Measurements from ENCODE around the gene SORCS2. TPM values are rescaled to one million over a fixed set of nuclear protein-coding genes. Genes with fewer than 3 reads are reported as not detected.

Gene SORCS2
- 1 to 10 TPM; 6.7 to 9.8 (median 8.7) TPM for polyA plus RNA-seq (ENCODE audit: insufficient read length in 4 of 4)

DNA sequence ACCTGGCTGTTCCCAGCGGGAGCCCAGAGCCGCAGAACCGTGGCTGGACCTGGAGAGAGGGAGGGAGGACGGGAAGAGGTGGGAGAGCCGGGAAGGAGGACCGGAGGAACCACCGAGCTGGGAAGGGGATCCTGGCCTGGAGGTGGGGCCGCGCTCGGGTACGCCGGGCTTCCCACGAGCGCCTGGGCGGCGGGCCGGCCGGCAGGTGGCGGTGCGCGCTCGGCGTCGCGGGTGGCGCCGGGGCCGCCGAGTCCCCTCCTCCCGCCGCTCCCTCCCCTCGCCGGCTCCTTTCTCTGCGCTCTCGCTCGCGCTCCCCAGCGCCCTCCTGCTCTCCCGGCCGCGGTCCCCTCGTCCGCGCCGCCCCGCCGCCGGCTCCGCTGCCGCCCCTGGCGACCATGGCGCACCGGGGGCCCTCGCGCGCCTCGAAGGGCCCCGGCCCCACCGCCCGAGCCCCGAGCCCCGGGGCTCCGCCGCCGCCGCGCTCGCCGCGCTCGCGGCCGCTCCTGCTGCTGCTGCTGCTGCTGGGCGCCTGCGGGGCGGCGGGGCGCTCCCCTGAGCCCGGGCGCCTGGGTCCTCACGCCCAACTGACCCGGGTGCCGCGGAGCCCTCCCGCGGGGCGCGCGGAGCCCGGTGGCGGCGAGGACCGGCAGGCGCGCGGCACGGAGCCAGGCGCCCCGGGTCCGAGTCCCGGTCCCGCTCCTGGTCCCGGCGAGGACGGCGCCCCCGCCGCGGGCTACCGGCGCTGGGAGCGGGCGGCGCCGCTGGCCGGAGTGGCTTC lies at the start of gene SORCS2:
TSS of gene SORCS2 (plus strand) at position 287 of the 778 bp plus-strand sequence.
- DNase-seq (ENCODE audit: low read depth in 4 of 4, low spot score in 3 of 4) = peak in 3 of 4 donors; percentile 52 to 58 (median 55)

GRCh38 chr4:7144374-7145290 lies 47.7 kb upstream of the SORCS2 start:
- no peak for DNase-seq (ENCODE audit: low read depth in 4 of 4, low spot score in 3 of 4)

DNA sequence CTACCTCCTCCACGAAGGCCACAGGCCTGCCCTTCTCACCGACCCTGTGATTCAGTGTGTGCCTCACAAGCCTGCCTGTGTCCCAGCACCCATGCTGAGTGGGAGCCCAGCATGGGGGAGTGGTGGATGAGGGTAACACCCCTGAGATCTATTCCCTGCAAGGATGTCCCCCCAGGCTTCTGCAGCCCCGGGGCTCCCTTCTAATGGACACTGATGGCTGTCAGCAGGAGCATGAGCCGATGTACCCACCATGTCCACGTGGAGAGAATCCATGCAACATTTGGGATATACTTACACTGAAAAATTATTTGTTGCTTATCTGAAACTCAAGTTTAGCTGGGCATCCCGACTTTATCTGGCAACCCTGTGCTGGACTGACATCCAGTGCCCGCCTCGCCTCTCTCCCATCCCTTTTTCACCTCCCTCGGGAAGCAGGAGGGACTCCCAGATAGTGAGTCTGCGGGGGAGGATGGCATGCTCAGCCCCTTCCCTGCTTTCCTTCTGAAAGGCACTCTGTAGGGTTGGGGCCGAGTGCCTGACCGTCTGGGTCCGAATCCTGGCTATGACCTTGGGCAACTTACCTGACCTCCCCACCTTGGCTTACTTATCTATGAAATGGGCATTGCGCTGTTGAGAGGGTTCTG lies 46.9 kb upstream of the SORCS2 start:
- DNase-seq (ENCODE audit: low read depth in 4 of 4, low spot score in 3 of 4) = no peak

GRCh38 chr4:7146059-7146785 lies 46.1 kb upstream of the SORCS2 start:
- DNase-seq (ENCODE audit: low read depth in 4 of 4, low spot score in 3 of 4) = no peak

- no peak for DNase-seq (ENCODE audit: low read depth in 4 of 4, low spot score in 3 of 4)
These were observed 45.6 kb upstream of the SORCS2 start for GRCh38 chr4:7146786-7147115.

DNA sequence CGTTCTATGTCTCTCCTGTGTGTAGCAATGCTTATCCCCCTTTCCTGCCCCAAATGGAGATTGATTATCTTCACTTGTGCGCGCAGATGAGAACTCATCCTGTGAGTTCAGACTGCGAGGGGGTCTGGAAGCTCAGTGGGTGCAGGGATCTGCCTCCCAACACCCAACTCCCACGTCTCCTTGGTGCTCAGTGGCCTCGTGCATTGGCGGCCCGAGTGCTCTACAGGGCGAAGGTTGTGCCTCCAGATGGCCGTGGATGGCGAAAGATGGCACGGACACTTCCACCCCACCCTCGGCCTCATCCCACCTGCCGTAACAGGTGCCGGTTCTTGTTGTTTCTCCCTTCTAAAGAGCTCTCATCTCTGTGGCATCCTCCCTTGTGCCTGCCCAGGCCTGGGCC lies 45.1 kb upstream of the SORCS2 start:
- DNase-seq (ENCODE audit: low read depth in 4 of 4, low spot score in 3 of 4) = no peak

- no peak for DNase-seq (ENCODE audit: low read depth in 4 of 4, low spot score in 3 of 4)
These were observed 44.6 kb upstream of the SORCS2 start for GRCh38 chr4:7147661-7148310.

GRCh38 chr4:7148337-7148736 lies 44.0 kb upstream of the SORCS2 start:
- no peak for DNase-seq (ENCODE audit: low read depth in 4 of 4, low spot score in 3 of 4)

GRCh38 chr4:7150036-7150635 lies 42.2 kb upstream of the SORCS2 start:
- no peak for DNase-seq (ENCODE audit: low read depth in 4 of 4, low spot score in 3 of 4)

GRCh38 chr4:7151668-7152227 lies 40.6 kb upstream of the SORCS2 start:
- no peak for DNase-seq (ENCODE audit: low read depth in 4 of 4, low spot score in 3 of 4)

DNA sequence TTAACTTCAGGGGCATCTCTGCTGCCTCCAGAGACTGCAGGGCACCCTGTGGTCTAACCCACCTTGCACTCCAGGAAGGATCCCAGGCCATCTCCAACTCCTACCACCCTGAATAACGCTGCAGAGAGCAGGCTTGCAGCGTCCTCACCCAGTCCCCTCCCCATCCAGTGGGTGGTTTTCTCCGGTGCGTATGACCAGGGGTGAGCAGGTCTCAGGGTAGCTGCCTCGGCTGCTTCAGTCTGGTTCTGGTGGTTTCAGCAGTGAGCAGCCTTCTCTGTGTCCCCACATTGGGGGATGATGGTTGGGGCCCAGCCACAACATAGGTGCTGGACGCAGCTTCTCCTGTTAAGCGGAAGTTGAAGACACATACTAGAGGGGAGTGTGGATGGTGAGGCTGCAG lies 38.6 kb upstream of the SORCS2 start:
- no peak for DNase-seq (ENCODE audit: low read depth in 4 of 4, low spot score in 3 of 4)

- DNase-seq (ENCODE audit: low read depth in 4 of 4, low spot score in 3 of 4) = no peak
These were observed 37.9 kb upstream of the SORCS2 start for GRCh38 chr4:7154351-7154981.

DNA sequence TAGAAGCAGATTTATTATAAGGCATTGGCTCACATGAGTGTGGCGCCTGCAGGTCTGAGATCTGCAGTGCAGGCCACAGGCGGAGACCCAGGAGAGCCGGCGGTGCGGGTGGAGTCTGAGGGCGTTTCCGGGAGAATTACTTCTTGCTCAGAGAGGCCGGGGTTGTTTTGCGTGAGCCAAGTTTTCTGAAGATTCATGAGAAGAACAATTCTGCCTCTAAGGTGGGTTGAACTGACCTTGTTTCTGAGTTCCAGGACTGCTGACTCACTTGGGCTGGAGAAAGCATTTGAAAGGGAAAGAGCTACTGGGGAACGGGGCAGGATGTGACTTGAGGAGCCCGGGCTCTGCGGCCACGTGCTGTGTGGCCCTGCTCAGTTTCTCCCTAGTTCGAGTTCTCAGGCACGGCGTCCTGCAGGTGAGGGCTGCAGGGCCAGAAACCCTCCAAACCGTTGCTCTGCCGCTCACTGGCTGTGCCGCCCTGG lies 36.7 kb upstream of the SORCS2 start:
- DNase-seq (ENCODE audit: low read depth in 4 of 4, low spot score in 3 of 4) = no peak

DNA sequence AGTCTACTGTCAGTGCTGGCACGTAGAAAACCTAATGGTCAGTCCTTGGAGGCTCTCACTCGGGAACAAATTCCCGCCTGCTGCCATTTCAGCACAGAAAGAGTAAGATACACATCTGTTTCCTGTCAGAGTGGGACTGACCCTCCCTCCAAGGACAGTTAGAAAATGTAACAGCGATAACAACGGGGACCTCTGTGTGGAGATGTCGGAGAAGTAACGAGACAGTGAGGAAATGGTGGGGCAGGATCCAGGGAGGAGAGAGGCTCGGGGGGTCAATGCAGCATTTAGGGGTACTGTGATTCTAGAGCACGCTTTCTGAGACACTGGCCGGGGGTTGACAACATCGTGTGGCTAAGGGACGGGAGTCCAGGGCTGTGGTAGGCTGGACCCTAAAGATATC lies 36.0 kb upstream of the SORCS2 start:
- no peak for DNase-seq (ENCODE audit: low read depth in 4 of 4, low spot score in 3 of 4)

GRCh38 chr4:7156761-7157488 lies 35.4 kb upstream of the SORCS2 start:
- DNase-seq (ENCODE audit: low read depth in 4 of 4, low spot score in 3 of 4) = no peak

GRCh38 chr4:7157666-7158065 lies 34.7 kb upstream of the SORCS2 start:
- no peak for DNase-seq (ENCODE audit: low read depth in 4 of 4, low spot score in 3 of 4)

DNA sequence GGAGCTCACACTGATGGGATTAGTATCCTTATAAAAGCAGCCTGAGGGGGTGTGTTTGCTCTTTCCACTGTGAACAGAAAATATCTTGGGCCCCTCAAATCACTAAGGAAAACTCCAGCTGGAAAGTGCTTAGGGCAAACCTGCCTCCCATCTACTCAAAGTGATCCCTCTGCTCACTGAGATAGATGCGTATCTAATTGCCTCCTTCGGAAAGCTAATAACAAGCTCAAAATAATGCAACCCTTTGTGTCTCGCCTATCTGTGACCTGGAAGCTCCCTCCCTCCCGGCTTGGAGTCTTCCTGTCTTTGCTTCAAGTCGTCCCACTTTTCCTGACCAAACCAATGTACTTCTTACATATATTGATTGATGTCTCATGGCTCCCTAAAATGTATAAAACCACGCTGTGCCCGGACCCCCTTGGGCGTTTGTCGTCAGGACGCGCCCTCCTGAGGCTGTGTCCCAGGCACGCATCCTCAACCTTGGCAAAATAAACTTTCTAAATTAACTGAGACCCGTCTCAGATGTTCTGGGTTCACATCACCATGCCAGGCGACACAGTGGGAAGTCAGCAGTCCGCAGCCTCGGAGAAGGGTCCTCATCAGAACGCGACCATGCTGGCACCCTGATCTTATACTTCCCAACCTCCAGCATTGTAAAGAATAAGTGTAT lies 34.1 kb upstream of the SORCS2 start:
- DNase-seq (ENCODE audit: low read depth in 4 of 4, low spot score in 3 of 4) = no peak

DNA sequence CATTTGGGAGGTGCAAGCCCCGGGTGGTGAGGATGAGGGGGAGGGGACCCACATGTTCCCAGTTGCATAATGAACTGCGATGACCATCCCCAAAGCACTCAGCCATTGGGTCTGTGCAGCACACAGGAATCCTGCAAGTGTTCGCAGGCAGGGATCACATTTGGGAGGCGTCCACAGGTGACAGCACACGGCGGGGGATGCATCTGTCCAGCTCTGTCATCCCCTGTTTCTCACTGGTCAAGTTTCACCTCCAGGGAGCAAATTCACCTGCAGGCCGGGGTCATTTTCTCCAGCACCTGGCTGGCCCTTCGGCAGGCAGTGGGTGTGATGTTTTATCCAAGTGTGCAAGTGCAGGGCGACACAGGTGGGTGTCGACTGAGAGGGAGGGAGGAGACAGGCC lies 33.3 kb upstream of the SORCS2 start:
- DNase-seq (ENCODE audit: low read depth in 4 of 4, low spot score in 3 of 4) = no peak
